NCI-H2227 treated with DMSO at 0.1 percent for 48 hours (cell line): ENCODE data around the gene CCR3.
"Not testable (repeated sequence)": the region's sequence is repeated elsewhere in the genome, so short reads cannot be mapped to it uniquely, and the experiment has no call there.

Experiments used
- DNase-seq: peaks from one replicate; lab custom pipeline; 2025; lab: John Stamatoyannopoulos, UW

CCR3 gene

GRCh38 chr3:46242120-46242519 is at the start of gene CCR3:
TSS of gene CCR3 (plus strand) at chr3:46242460. CDS start at chr3:46265159, 22,699 bp downstream.
- no peak for DNase-seq

GRCh38 chr3:46192939-46193338 is 49.3 kb upstream of the CCR3 start:
- no peak for DNase-seq

GRCh38 chr3:46193436-46193835 is 48.8 kb upstream of the CCR3 start:
- no peak for DNase-seq

- no peak for DNase-seq
Observed at GRCh38 chr3:46194868-46195553, 47.2 kb upstream of the CCR3 start.

- no peak for DNase-seq
Observed at GRCh38 chr3:46196261-46196957, 45.9 kb upstream of the CCR3 start.

- no peak for DNase-seq
Observed at GRCh38 chr3:46200211-46200610, 42.0 kb upstream of the CCR3 start.

GRCh38 chr3:46200790-46201189 is 41.5 kb upstream of the CCR3 start:
- DNase-seq, result no peak

GRCh38 chr3:46202535-46202934 is 39.7 kb upstream of the CCR3 start:
- DNase-seq, result no peak

GRCh38 chr3:46203681-46204080 is 38.6 kb upstream of the CCR3 start:
- no peak for DNase-seq

- DNase-seq, result no peak
Observed at GRCh38 chr3:46205286-46205960, 36.8 kb upstream of the CCR3 start.

GRCh38 chr3:46206282-46207015 is 35.8 kb upstream of the CCR3 start:
- no peak for DNase-seq

- DNase-seq, result not testable (repeated sequence)
Observed at GRCh38 chr3:46207514-46207913, 34.7 kb upstream of the CCR3 start.

GRCh38 chr3:46208167-46208704 is 34.0 kb upstream of the CCR3 start, which contains the start of gene CCR1:
TSS of gene CCR1 (minus strand) at chr3:46208313. CDS start at chr3:46204313, 4,000 bp downstream.
- no peak for DNase-seq

GRCh38 chr3:46209053-46209452 is 33.2 kb upstream of the CCR3 start:
- DNase-seq, result no peak

GRCh38 chr3:46209746-46210470 is 32.4 kb upstream of the CCR3 start:
- DNase-seq, result no peak

- DNase-seq, result no peak
Observed at GRCh38 chr3:46212101-46212500, 30.2 kb upstream of the CCR3 start.

- no peak for DNase-seq
Observed at GRCh38 chr3:46213201-46213600, 29.1 kb upstream of the CCR3 start.

- no peak for DNase-seq
Observed at GRCh38 chr3:46214751-46215352, 27.4 kb upstream of the CCR3 start.

- DNase-seq, result no peak
Observed at GRCh38 chr3:46215810-46216414, 26.3 kb upstream of the CCR3 start.

- DNase-seq, result no peak
Observed at GRCh38 chr3:46218196-46218709, 24.0 kb upstream of the CCR3 start.
